Measurements from ENCODE around the gene LDLRAD3. TPM values are rescaled to one million over a fixed set of nuclear protein-coding genes. Genes with fewer than 3 reads are reported as not detected.

The LDLRAD3 gene
- total RNA-seq, 2 experiments from 2014 or later: not detected

- intact Hi-C loops (cut with micrococcal nuclease; ENCODE audit: unreplicated experiment): no loop called here
Observed at GRCh38 chr11:36229091-36229705, 285.3 kb downstream of the LDLRAD3 start.

DNA sequence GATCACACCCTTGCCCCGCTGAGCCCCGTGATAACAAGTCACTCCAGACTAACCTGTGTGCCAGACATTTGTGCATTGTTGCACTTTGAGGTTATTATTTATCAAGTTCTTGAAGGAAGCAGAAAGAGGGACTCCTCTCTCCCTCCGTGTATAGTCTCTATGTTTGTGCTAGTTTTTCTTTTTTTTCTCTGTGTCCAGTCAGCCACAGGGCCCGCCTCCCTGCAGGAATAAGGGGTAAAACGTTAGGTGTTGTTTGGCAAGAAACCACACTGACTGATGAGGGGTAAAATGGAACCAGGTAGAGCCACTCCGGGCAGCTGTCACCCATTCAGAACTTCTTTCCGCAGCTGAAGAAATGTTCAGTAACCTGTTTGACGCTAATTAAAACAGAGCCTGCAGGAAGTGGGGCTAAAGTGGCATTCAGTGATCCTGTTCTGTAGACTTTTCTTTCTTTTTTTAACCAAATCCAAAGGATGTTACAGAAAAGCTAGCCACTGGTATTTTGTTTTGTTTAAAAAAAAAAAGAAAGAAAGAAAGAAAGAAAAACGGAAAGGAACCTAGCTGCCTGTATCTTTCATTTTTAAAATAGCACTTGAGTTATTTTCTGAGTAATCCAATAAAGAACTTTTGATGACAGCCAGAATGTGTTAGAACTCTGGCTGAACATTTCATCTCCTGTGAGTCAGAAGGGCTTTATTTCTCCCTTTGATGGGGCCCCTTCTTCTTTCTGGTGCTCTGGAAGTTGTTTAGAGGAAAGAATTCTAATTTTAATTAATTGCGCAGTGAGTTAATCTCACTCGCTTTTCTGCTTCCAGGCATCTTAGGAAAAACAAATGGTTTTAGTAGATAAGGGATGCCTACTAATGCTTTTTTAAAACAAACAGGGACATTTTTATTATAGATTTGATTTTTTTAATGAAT is 287.2 kb downstream of the LDLRAD3 start:
- Histone ChIP-seq H3K9me2 (ENCODE audit: insufficient read depth, low read length) (no peaks in the 10 kb centered on the region), H3K79me2 (ENCODE audit: insufficient read depth, low read depth, low read length) (no peaks in the 10 kb centered on the region), H3K4me1 (ENCODE audit: insufficient read depth, low read length, poor library complexity, severe bottlenecking) (no peaks in the 10 kb centered on the region), H3K4me3 (ENCODE audit: low read depth, low read length, poor library complexity, severe bottlenecking) (no peak overlapping the region), H4K20me1 (ENCODE audit: insufficient read depth, low read length) (no peaks in the 10 kb centered on the region), H3K36me3 (ENCODE audit: insufficient read depth, low read length) (no peaks in the 10 kb centered on the region), H3K9me3 (ENCODE audit: low read length) (no peaks in the 10 kb centered on the region), H3K27ac (ENCODE audit: low read depth, low read length, poor library complexity, severe bottlenecking) (no peak overlapping the region), H2AFZ (ENCODE audit: low read length) (no peak overlapping the region), H3K4me2 (ENCODE audit: low read length) (no peak overlapping the region)
- BruUV-seq (replicated peaks): no TSS peak
- no peak for DNase-seq (ENCODE audit: low spot score)
- intact Hi-C loops (cut with micrococcal nuclease; ENCODE audit: unreplicated experiment): no loop called here
- ChIA-PET CTCF (ENCODE audit: unreplicated experiment) (no interaction called here), POLR2A (interaction anchor here (0.6 kb wide), 3 partner anchors 27 to 1217 kb away, joined by 3 to 5 read pairs (median 3); no protein-coding TSS in a partner anchor)
- TF ChIP-seq CTCF (conservative IDR thresholded peaks at IDR 0.05; ENCODE audit: low read length) (no peak), EZH2phosphoT487 (IDR thresholded peaks at IDR 0.05; ENCODE audit: borderline replicate concordance, low read depth, low read length) (no peak)

More at GRCh38 chr11:36229091-36229705, 285.3 kb downstream of the LDLRAD3 start:
- no peak for TF ChIP-seq EZH2phosphoT487 (IDR thresholded peaks at IDR 0.05; ENCODE audit: borderline replicate concordance, low read depth, low read length)
- TF ChIP-seq CTCF (conservative IDR thresholded peaks at IDR 0.05; ENCODE audit: low read length): no peak
- Histone ChIP-seq H3K4me2 (ENCODE audit: low read length) (no peak overlapping the region), H4K20me1 (ENCODE audit: insufficient read depth, low read length) (no peaks in the 10 kb centered on the region), H3K4me1 (ENCODE audit: insufficient read depth, low read length, poor library complexity, severe bottlenecking) (no peaks in the 10 kb centered on the region), H3K9me2 (ENCODE audit: insufficient read depth, low read length) (no peaks in the 10 kb centered on the region), H3K27ac (ENCODE audit: low read depth, low read length, poor library complexity, severe bottlenecking) (no peak overlapping the region), H3K79me2 (ENCODE audit: insufficient read depth, low read depth, low read length) (no peaks in the 10 kb centered on the region), H3K4me3 (ENCODE audit: low read depth, low read length, poor library complexity, severe bottlenecking) (no peak overlapping the region), H2AFZ (ENCODE audit: low read length) (no peak overlapping the region), H3K36me3 (ENCODE audit: insufficient read depth, low read length) (no peaks in the 10 kb centered on the region), H3K9me3 (ENCODE audit: low read length) (no peaks in the 10 kb centered on the region)
- no TSS peak for BruUV-seq (replicated peaks)
- POLR2A ChIA-PET: interaction anchor here (1.1 kb wide), 1 partner anchor 10 kb away, joined by 3 read pairs; no protein-coding TSS in a partner anchor
- CTCF ChIA-PET (ENCODE audit: unreplicated experiment): no interaction called here
- DNase-seq (ENCODE audit: low spot score): no peak
